AG08396 (cell line): Measurements from ENCODE around the gene MYZAP.
"Not testable (repeated sequence)": the region's sequence is repeated elsewhere in the genome, so short reads cannot be mapped to it uniquely, and the experiment has no call there.

Source experiments
- DNase-seq: peaks from one replicate; pipeline ENCODE4 v3.0.0; 2012; ENCODE audit warnings: low spot score, mixed read lengths

Gene MYZAP

GRCh38 chr15:57592836-57593420 lies 1.2 kb downstream of the MYZAP start:
- no peak for DNase-seq

DNA sequence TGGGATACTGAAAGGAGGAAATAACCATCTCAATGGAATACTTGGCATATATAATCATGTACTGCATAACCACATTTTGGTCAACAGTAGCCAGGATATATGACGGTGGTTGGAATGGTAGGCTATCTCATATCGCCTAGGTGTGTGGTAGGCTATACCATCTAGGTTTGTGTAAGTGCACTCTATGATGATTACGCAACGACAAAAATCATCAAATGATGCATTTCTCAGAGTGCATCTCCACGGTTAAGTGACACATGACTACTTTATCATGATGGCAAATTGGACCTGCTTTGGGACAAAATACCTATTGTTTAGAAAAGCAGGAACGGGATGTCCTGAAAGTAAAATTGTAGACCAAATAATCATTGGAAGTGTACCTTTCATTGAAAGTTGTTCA lies 2.8 kb downstream of the MYZAP start:
- DNase-seq = no peak

- DNase-seq = no peak
Observed at GRCh38 chr15:57595011-57595866, 3.5 kb downstream of the MYZAP start.

DNA sequence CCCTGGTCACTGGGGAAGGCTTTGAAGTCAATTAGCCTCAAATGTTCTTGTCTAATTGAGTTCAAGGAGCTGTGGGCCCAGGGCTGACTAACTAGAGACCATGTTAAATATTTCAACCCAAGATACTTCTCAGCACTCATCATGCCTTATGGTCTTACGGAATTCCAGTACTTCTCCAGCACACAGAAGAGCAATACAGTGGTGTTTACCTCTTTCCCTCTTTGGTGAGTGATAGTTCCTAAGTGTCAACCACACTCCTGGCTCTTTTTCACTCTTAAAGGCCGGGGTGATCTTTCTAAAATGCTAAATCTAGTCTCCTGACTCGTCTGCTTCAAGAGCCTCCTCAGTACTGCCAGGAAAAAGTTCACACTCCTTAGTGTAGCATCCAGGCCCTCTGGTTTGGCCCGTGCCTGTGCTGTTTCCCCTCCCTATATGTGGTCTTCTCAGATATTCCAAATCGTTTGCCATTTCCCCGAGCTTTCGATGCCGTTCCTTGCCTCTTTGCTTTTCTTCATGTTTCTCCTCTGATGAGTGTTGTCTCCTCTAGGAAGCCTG lies 4.7 kb downstream of the MYZAP start:
- DNase-seq = no peak

DNA sequence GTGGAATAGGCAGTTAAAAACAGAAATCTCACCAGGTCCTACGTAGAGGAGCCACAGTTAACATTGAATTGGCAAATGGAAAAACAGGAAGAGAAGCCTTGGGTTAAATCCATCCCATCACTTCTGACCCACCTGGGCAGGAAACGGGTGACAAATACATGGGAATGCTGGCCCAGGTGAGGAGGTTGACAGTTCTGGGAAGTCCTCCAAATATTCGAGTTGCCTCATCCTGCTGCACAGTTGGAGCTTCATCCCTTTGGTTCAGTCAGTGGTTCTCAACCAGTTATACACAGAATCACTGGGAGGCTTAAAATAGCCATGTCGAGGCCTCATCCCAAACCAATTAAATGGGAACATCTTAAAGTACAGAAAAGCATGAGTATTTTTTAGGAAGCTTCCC lies 5.3 kb downstream of the MYZAP start:
- no peak for DNase-seq

DNA sequence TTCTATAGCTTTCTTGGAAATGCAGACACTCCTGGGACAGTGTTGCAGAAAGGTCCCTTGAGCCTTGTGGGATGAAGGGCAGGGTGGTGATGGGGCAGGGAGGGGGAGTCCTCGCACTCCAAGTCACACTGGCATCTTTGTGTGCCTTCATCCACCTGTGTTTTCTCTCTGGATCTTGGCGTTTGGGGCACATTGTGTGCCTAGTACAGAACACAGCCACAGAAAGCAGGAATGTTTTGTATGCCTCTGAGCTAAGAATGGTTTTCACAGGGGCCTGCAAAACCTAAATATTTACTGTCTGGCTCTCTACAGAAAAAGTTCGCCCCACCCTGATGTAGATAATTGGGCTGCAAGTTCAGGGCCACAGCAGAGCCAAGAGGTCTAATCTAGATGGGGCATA lies 5.7 kb downstream of the MYZAP start:
- no peak for DNase-seq

GRCh38 chr15:57598346-57598745 lies 6.6 kb downstream of the MYZAP start:
- DNase-seq = no peak

DNA sequence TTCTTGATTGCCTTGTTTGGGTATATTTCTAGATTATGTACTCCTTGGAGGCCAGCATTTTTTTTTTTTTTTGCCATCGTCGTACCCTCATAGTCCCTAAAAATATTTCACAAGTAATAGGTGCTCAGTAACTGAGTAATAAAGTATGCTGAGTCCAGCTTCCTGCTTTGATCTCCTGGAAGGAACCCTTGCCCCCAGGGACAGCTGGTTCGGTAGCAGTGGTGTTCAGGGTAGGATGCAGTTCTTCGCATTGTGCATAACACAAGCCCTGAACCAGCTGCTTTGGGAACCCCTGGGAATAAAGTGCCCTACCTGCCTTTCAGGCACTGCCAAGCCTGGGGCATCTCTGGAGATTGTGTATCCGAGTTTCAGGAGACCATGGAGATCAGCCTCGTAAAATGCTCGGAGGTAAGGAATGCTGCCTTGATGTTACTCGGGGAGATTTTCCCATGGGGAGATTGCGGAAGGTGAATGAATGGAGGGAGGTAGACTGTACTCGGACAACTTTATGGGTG lies 7.6 kb downstream of the MYZAP start:
- no peak for DNase-seq

- DNase-seq = no peak
Observed at GRCh38 chr15:57600197-57600596, 8.5 kb downstream of the MYZAP start.

GRCh38 chr15:57604507-57604906 lies 12.8 kb downstream of the MYZAP start:
- no peak for DNase-seq

- no peak for DNase-seq
Observed at GRCh38 chr15:57605491-57605890, 13.8 kb downstream of the MYZAP start.

DNA sequence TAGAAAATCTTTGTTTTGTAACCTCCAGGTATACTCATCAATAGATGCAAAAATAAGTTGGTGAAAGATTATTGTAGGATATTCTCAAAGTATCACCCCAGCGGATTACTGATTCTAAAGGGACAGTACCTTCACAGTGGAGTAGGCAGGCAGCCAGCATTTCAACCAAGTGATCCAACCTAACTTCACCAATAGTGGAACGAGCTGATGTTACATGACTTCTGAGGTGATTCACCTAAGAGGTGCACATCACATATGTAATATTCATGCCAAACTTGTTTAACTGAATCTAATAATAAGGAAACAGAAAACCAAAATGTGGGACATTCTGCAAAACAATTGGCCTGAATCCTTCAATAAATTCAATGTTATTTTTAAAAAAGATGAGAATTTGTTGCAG lies 14.3 kb downstream of the MYZAP start:
- no peak for DNase-seq

- no peak for DNase-seq
Observed at GRCh38 chr15:57606816-57607215, 15.1 kb downstream of the MYZAP start.

- DNase-seq = no peak
Observed at GRCh38 chr15:57607570-57608000, 15.9 kb downstream of the MYZAP start.

DNA sequence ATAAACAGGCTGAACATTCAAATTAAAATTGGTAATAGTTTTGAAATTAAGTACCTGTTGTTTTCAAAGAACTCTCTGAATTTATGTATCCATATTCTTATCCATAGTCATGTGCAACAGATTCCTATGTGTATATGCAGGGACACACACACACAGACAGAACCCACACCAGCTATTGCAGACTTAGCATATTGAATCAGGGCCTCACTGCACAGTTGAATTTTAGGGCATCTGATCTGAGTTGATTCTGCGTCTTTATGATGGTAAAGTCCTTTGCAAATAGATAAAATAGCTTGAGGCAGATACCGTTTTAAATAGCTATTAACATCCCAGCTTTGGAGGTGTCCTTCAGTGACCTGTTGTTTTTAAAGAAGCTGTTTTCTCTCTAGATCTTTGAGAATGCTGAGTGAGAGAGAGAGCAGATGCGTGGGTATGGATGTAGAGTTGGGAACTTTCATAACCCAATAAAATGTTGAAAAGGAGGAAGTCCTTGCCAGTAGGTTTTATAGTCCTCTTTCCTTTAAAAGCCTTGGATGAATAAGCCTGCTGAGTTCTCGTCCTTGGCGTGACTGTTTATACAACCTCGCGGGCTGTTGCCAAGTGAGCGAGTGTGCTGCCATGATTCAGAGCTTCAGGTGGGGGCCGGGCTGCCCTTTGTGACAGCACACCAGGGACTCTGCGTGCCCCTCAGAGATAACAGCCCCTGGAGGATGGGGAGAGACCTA lies 18.3 kb downstream of the MYZAP start:
- peak; percentile 35 for DNase-seq

GRCh38 chr15:57611123-57611522 lies 19.4 kb downstream of the MYZAP start:
- DNase-seq = no peak

- DNase-seq = no peak
Observed at GRCh38 chr15:57611938-57612337, 20.2 kb downstream of the MYZAP start.

- no peak for DNase-seq
Observed at GRCh38 chr15:57614241-57614640, 22.5 kb downstream of the MYZAP start.

- DNase-seq = not testable (repeated sequence)
Observed at GRCh38 chr15:57615951-57616496, 24.3 kb downstream of the MYZAP start.

DNA sequence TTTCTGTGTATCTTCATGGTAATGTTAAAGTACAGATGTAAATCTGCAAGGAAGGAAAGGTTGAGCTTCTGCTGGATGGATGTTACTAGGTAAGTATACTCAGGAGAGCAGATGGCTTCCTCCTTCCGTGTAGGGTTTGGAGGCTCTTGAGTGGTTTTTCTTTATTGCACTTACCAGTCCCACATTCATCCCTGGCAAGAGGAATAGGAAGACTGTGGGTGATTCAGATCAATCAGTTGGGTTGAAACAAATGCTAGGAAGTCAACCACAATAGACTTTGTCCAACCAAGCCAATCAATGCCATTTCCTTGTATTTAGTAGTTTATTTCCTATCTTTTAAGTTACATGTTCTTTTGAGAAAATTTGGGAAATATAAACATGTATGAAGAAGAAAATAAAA lies 26.6 kb downstream of the MYZAP start:
- no peak for DNase-seq

DNA sequence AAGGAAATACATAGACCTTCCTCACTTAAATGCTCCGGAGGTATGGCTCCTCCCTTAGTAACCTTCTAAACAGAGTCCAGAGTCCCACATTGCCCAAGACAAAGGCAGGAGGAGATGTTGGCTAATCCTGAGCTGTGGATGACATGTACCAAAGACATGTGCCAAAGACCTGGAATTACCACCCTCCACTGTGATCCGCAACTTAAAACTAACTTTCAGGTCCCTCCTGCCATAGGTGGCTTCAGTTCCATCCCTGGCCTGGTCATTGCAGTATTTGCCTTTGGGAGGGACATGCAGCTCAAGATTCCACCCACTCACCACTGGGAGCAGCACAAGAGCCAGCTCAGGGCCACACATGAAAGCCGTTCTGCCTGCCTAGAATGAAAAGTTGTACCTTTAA lies 28.0 kb downstream of the MYZAP start:
- no peak for DNase-seq

- DNase-seq = no peak
Observed at GRCh38 chr15:57624730-57625129, 33.0 kb downstream of the MYZAP start.
